BJ (cell line): ENCODE results near the gene AQP6. TPM values are rescaled to one million over a fixed set of nuclear protein-coding genes. Genes with fewer than 3 reads are reported as not detected.
"Not testable (repeated sequence)": the region's sequence is repeated elsewhere in the genome, so short reads cannot be mapped to it uniquely, and the experiment has no call there.

Experiments used
- CTCF ChIA-PET: fragments of 350-600 bp; formaldehyde crosslinking; extraction: SDS; loops from one replicate; lab custom pipeline; 2021; ENCODE audit warnings: antibody characterized with exemption, inconsistent platforms; lab: Yijun Ruan, JAX
- POLR2A ChIA-PET: fragments of 300-600 bp; sonication (Branson Sonifier 250); formaldehyde crosslinking; extraction: SDS; loops from one replicate; lab custom pipeline; 2021; ENCODE audit warnings: antibody characterized with exemption; lab: Charles Lee
- DNase-seq: peaks from one replicate; pipeline ENCODE4 v3.0.0-alpha.2; 2011; ENCODE audit warnings: low read depth
- H3K27me3 ChIP-seq: 2 replicates; pipeline ENCODE4 v1.6.0; 2011; ENCODE audit warnings: low read length; ENCODE audit not compliant: control insufficient read depth, insufficient read depth
- H3K36me3 ChIP-seq: 2 replicates; pipeline ENCODE4 v1.5.1; 2011; ENCODE audit warnings: low read length; ENCODE audit not compliant: control insufficient read depth, insufficient read depth
- H3K4me3 ChIP-seq: 2 replicates; pipeline ENCODE4 v1.5.1; 2011; ENCODE audit warnings: low read depth, mild to moderate bottlenecking, control low read depth, low read length
- polyA plus RNA-seq: library from polyadenylated mRNA; depleted of rRNA; stranded (reverse); fragments of >200 nt; gene quantifications from 2 replicates; pipeline ENCODE4 v1.2.3, GENCODE V29; 2011
- TF ChIP-seq, protein P1 (sequence below): IDR thresholded peaks from 2 replicates; pipeline ENCODE4 v1.5.1; 2011; ENCODE audit warnings: low read depth, mild to moderate bottlenecking, control low read depth, inconsistent platforms, low read length, moderate library complexity; ENCODE audit not compliant: insufficient read depth

Gene AQP6
- polyA plus RNA-seq, 1 experiment = not detected

DNA sequence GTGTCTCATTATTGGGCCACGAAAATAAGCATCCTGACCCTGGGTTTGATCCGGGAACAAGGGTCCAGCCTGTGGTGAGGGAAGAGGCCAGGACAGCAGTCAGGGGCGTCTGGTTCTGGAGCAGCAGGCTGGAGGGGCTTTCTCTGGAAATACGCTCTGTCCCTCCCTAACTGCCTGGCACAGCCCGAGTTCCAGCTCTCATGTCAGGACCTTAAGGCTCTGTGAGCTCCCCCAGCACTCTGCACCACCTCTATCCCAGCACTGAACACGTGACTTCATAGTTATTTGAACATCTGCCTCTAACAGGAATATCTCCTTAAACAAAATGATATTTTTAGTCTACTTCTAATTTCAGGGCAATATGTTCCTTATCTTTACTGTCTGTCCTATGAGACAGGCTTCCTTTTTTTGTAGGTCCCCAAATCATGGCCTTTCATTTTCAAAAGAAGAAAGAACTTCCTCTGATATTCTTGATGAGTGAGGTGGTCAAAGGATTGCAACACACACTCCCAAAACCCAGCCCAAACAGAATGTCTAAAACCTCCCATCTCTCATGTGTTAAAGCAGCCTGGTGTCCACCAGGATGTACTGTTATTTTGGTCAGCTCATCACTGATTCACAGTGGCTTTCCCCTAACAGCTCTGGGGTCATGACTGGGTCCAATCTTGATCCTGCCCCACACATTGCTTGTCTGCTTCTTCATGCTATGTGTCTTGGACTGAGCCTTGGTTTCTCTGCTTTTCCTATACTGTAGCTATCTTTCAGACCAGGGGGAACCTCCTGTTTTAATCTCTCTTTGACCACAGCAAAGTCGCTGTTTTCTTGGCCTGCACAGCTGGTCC lies 9.7 kb downstream of the AQP6 start:
- POLR2A ChIA-PET = no interaction called here
- no peak for DNase-seq

DNA sequence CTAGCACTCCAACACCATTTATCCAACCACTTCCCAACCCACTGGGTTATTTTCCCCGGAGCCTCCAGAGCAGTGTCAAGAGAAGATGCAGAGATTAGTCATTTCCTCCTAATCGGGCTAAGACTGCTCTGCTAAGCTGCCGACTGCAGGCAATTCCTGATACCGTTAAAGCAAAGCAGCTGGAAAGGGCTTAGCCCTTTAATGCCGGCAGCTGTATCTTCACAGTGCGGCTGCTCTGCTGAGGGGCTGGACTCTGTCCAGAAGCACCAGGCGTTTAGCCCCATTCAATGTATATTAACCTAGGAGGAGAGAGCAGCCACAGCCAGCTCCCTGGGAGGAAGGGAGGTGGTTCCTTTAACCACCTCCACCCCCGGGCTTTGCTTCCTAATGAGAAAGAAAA lies 11.1 kb downstream of the AQP6 start:
- DNase-seq = no peak
- ChIA-PET POLR2A (interaction anchor here (0.6 kb wide), 2 partner anchors 205 to 235 kb away, joined by 3 read pairs; no protein-coding TSS in a partner anchor), CTCF (interaction anchor here (0.7 to 7.1 kb wide), 10 partner anchors 9 to 146 kb away, joined by 3 to 95 read pairs (median 6); partner anchors contain the start of gene AQP6)
- no peaks in the 10 kb centered on the region for H3K36me3 ChIP-seq
- TF ChIP-seq, protein P1, sequence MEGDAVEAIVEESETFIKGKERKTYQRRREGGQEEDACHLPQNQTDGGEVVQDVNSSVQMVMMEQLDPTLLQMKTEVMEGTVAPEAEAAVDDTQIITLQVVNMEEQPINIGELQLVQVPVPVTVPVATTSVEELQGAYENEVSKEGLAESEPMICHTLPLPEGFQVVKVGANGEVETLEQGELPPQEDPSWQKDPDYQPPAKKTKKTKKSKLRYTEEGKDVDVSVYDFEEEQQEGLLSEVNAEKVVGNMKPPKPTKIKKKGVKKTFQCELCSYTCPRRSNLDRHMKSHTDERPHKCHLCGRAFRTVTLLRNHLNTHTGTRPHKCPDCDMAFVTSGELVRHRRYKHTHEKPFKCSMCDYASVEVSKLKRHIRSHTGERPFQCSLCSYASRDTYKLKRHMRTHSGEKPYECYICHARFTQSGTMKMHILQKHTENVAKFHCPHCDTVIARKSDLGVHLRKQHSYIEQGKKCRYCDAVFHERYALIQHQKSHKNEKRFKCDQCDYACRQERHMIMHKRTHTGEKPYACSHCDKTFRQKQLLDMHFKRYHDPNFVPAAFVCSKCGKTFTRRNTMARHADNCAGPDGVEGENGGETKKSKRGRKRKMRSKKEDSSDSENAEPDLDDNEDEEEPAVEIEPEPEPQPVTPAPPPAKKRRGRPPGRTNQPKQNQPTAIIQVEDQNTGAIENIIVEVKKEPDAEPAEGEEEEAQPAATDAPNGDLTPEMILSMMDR = no peak
- no peaks in the 10 kb centered on the region for H3K27me3 ChIP-seq
- H3K4me3 ChIP-seq = no peak overlapping the region

More for the DNA sequence above, 9.7 kb downstream of the AQP6 start:
- CTCF ChIA-PET = interaction anchor here (0.6 to 7.1 kb wide), 12 partner anchors 8 to 116 kb away, joined by 3 to 95 read pairs (median 9); partner anchors contain the start of gene AQP6
- Histone ChIP-seq H3K36me3 (no peaks in the 10 kb centered on the region), H3K4me3 (no peak overlapping the region), H3K27me3 (no peaks in the 10 kb centered on the region)
- TF ChIP-seq, protein P1 = peak; percentile 8; the same call in 1 of the 2 replicates

DNA sequence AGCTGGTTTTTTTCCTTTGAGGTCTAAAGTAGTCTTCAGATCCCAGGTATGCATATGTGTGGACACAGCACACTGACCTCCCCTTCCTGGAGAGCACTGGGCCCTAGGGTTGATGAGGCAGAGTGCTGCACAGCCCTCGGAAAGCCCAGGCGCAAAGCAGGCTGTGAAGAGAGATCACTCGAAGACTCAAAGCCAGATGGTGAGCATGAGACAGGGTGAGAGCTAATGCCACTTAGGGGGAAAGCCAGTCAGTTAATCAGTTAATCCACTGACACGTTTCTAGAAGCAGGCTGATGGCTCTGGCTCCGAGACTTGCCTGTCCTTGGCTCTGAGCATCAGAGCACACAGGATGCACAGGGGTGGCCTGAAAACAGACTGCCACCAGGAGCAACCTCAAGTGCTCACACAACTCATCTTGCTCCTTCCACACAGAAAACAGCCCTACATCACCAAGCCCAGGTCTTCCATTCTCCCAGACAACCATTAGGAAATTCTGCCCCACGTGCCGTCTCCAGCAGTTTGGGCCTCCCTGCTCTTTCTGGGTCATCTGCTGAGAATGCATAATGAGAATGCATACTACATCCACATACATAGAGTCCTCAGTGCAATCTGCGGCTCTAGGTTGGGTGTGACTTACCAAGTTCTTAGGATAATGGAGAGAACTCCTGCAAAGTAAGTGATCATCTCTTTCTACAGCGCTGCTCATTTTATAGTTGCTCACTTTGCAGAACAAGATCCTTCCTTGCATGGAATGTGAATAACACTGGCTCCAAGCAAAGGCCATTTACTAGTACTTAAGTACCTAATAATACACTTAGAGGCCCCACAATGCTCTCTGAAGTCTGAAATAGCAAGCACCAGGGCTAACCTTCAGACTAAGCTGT lies 12.0 kb downstream of the AQP6 start:
- DNase-seq = no peak
- POLR2A ChIA-PET = interaction anchor here (0.6 kb wide), 2 partner anchors 206 to 236 kb away, joined by 3 read pairs; no protein-coding TSS in a partner anchor
- CTCF ChIA-PET = interaction anchor here (0.7 to 7.1 kb wide), 12 partner anchors 10 to 147 kb away, joined by 3 to 95 read pairs (median 6); partner anchors contain the start of gene AQP6
- Histone ChIP-seq H3K27me3 (no peaks in the 10 kb centered on the region), H3K4me3 (no peak overlapping the region), H3K36me3 (no peaks in the 10 kb centered on the region)
- TF ChIP-seq, protein P1 = no peak

DNA sequence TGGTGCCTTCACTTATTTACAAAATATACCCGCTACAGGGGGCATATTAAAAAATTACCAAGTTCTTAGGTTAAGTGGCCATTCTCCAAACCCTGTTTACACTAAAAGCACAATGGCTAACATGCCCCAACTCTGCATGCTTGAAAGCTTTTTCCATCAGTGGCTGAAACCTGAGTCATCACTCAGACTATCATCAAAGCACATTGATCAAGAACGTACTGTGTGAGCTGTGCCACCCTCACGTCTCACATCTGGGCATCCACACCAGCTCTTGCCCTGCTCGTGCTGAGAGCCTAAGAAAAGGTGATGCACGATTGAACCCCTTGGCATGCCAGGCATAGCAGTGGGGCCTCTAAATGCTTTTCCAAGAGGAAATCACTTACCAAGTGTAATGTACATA lies 13.2 kb downstream of the AQP6 start:
- no peaks in the 10 kb centered on the region for H3K27me3 ChIP-seq
- TF ChIP-seq, protein P1 = no peak
- CTCF ChIA-PET = interaction anchor here (0.8 to 4.1 kb wide), 5 partner anchors 8 to 53 kb away, joined by 3 to 19 read pairs (median 3); no protein-coding TSS in a partner anchor
- no peak overlapping the region for H3K4me3 ChIP-seq
- no peaks in the 10 kb centered on the region for H3K36me3 ChIP-seq
- DNase-seq = no peak
- POLR2A ChIA-PET = no interaction called here

DNA sequence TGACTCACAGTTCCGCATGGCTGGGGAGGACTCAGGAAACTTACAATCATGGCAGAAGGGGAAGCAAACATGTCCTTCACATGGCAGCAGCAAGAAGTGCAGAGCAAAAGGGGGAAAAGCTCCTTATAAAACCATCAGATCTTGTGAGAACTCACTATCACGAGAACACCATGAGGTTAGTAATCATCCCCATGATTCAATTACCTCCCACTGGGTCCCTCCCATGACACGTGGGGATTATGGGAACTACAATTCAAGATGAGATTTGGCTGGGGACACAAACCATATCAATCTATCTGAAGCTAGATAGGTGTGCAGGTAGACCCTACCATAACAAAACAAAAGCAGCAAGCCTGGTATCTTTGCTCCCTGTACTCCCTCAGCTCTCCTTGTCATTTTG lies 13.7 kb downstream of the AQP6 start:
- POLR2A ChIA-PET, H3K4me3 ChIP-seq, H3K27me3 ChIP-seq, H3K36me3 ChIP-seq, DNase-seq: not testable (repeated sequence)
- CTCF ChIA-PET = interaction anchor here (1.3 to 4.1 kb wide), 5 partner anchors 8 to 53 kb away, joined by 3 to 19 read pairs (median 3); no protein-coding TSS in a partner anchor
